Activated T-helper 1 cell treated with anti-CD3 and anti-CD28 coated beads, Interleukin-2, amount 50 U/mL, for 16 hours (primary cell): ENCODE data around the gene ZNF92.
"Not testable (repeated sequence)": the region's sequence is repeated elsewhere in the genome, so short reads cannot be mapped to it uniquely, and the experiment has no call there.

Source experiments
- DNase-seq, 2 donors: peaks; one replicate each; pipeline ENCODE4 v3.0.0-alpha.2; 2020; ENCODE audit warnings: low read depth in 1 of 2, low spot score in 1 of 2

The ZNF92 gene

GRCh38 chr7:65373608-65374351 lies at the start of gene ZNF92:
TSS of gene ZNF92 (plus strand) at chr7:65373855. CDS start at chr7:65373998, 143 bp downstream.
- peak; percentile 87 to 89 for DNase-seq

- DNase-seq = no peak
Measured at GRCh38 chr7:65325793-65326432, 47.7 kb upstream of the ZNF92 start.

- no peak for DNase-seq
Measured at GRCh38 chr7:65338346-65338745, 35.3 kb upstream of the ZNF92 start.

GRCh38 chr7:65339257-65339656 lies 34.4 kb upstream of the ZNF92 start:
- DNase-seq = no peak

GRCh38 chr7:65342723-65343629 lies 30.7 kb upstream of the ZNF92 start:
- no peak for DNase-seq

- not testable (repeated sequence) for DNase-seq
Measured at GRCh38 chr7:65344541-65344940, 29.1 kb upstream of the ZNF92 start.

GRCh38 chr7:65354263-65354662 lies 19.4 kb upstream of the ZNF92 start:
- DNase-seq = no peak

- no peak for DNase-seq
Measured at GRCh38 chr7:65369843-65370242, 3.8 kb upstream of the ZNF92 start.

GRCh38 chr7:65371468-65371867 lies 2.2 kb upstream of the ZNF92 start:
- DNase-seq = no peak

- DNase-seq = no peak
Measured at GRCh38 chr7:65379318-65379717, 5.7 kb downstream of the ZNF92 start.

- DNase-seq = no peak
Measured at GRCh38 chr7:65381742-65382141, 8.1 kb downstream of the ZNF92 start.

GRCh38 chr7:65382452-65382851 lies 8.8 kb downstream of the ZNF92 start:
- no peak for DNase-seq

GRCh38 chr7:65387891-65388290 lies 14.2 kb downstream of the ZNF92 start:
- DNase-seq = no peak

- no peak for DNase-seq
Measured at GRCh38 chr7:65390588-65390987, 16.9 kb downstream of the ZNF92 start.

GRCh38 chr7:65397730-65398142 lies 24.1 kb downstream of the ZNF92 start:
- no peak for DNase-seq

- not testable (repeated sequence) for DNase-seq
Measured at GRCh38 chr7:65398671-65399070, 25.0 kb downstream of the ZNF92 start.

GRCh38 chr7:65399101-65399500 lies 25.4 kb downstream of the ZNF92 start:
- not testable (repeated sequence) for DNase-seq

GRCh38 chr7:65404020-65404419 lies 30.4 kb downstream of the ZNF92 start:
- DNase-seq = no peak

GRCh38 chr7:65406706-65407105 lies 33.1 kb downstream of the ZNF92 start:
- not testable (repeated sequence) for DNase-seq

- no peak for DNase-seq
Measured at GRCh38 chr7:65409363-65409762, 35.7 kb downstream of the ZNF92 start.

GRCh38 chr7:65411249-65411648 lies 37.6 kb downstream of the ZNF92 start:
- no peak for DNase-seq

GRCh38 chr7:65422670-65423069 lies 49.0 kb downstream of the ZNF92 start:
- DNase-seq = no peak
